Activated naive CD8-positive, alpha-beta T cell treated with anti-CD3 and anti-CD28 coated beads, Interleukin-2, amount 50 U/mL, for 16 hours (primary cell): ENCODE data around the gene MAP3K2.
"Not testable (repeated sequence)": the region's sequence is repeated elsewhere in the genome, so short reads cannot be mapped to it uniquely, and the experiment has no call there.

Source experiments
- DNase-seq: peaks from one replicate; pipeline ENCODE4 v3.0.0-alpha.2; 2020; ENCODE audit warnings: low read depth, low spot score

The MAP3K2 gene

GRCh38 chr2:127353223-127353622 is 34.6 kb downstream of the MAP3K2 start:
- not testable (repeated sequence) for DNase-seq

GRCh38 chr2:127351603-127352002 is 36.2 kb downstream of the MAP3K2 start:
- no peak for DNase-seq

GRCh38 chr2:127348426-127349000 is 39.3 kb downstream of the MAP3K2 start:
- no peak for DNase-seq

GRCh38 chr2:127347734-127348392 is 39.9 kb downstream of the MAP3K2 start:
- no peak for DNase-seq

GRCh38 chr2:127347015-127347414 is 40.8 kb downstream of the MAP3K2 start:
- DNase-seq = no peak

- no peak for DNase-seq
These were observed 44.5 kb downstream of the MAP3K2 start for GRCh38 chr2:127343277-127343676.

- DNase-seq = no peak
These were observed 45.7 kb downstream of the MAP3K2 start for GRCh38 chr2:127342101-127342500.

GRCh38 chr2:127332335-127332734 is 55.4 kb downstream of the MAP3K2 start:
- no peak for DNase-seq

GRCh38 chr2:127330753-127331152 is 57.0 kb downstream of the MAP3K2 start:
- DNase-seq = no peak

GRCh38 chr2:127326289-127326945 is 61.4 kb downstream of the MAP3K2 start:
- DNase-seq = no peak

GRCh38 chr2:127324635-127325034 is 63.1 kb downstream of the MAP3K2 start:
- DNase-seq = no peak

GRCh38 chr2:127321303-127321702 is 66.5 kb downstream of the MAP3K2 start:
- no peak for DNase-seq

- DNase-seq = no peak
These were observed 67.0 kb downstream of the MAP3K2 start for GRCh38 chr2:127320586-127321275.

- no peak for DNase-seq
These were observed 67.7 kb downstream of the MAP3K2 start for GRCh38 chr2:127320067-127320466.

GRCh38 chr2:127314193-127314988 is 73.4 kb downstream of the MAP3K2 start:
- DNase-seq = no peak

GRCh38 chr2:127313406-127313805 is 74.4 kb downstream of the MAP3K2 start:
- no peak for DNase-seq

GRCh38 chr2:127310980-127311379 is 76.8 kb downstream of the MAP3K2 start:
- no peak for DNase-seq

GRCh38 chr2:127309468-127309867 is 78.3 kb downstream of the MAP3K2 start:
- DNase-seq = no peak

GRCh38 chr2:127308586-127309138 is 79.1 kb downstream of the MAP3K2 start:
- no peak for DNase-seq

- no peak for DNase-seq
These were observed 81.7 kb downstream of the MAP3K2 start for GRCh38 chr2:127305990-127306585.

- DNase-seq = no peak
These were observed 85.6 kb downstream of the MAP3K2 start for GRCh38 chr2:127302168-127302567.
